Ovary (tissue), 9 donors: ENCODE results near the gene CRTC1. TPM values are rescaled to one million over a fixed set of nuclear protein-coding genes. Genes with fewer than 3 reads are reported as not detected.
A peak's percentile ranks its signal among the peaks of the same experiment; 100 is the strongest.

Source experiments
- DNase-seq, 5 donors: peaks; one replicate each; pipeline ENCODE4 v3.0.0-alpha.2; 2019 to 2020
- H3K27ac ChIP-seq, 2 donors: fragments of 200-600 bp; one replicate each; pipeline versions ENCODE4 v1.5.1 to v1.8.0; 2019 to 2022
- H3K27me3 ChIP-seq: fragments of 200-600 bp; one replicate; pipeline ENCODE4 v1.8.0; 2022
- H3K36me3 ChIP-seq: fragments of 200-600 bp; sonication (generic); one replicate; pipeline ENCODE4 v1.5.1; 2019
- H3K4me1 ChIP-seq: one replicate; pipeline ENCODE4 v1.8.1; 2013; ENCODE audit warnings: mild to moderate bottlenecking, moderate library complexity; ENCODE audit not compliant: insufficient read depth
- H3K4me3 ChIP-seq: fragments of 200-600 bp; sonication (generic); one replicate; pipeline ENCODE4 v1.5.1; 2017
- H3K9me3 ChIP-seq, 2 donors: fragments of 200-600 bp in 1 of 2; sonication (generic) in 1 of 2; one replicate each; pipeline versions ENCODE4 v1.5.1 to v1.8.1; 2013 to 2019; ENCODE audit warnings: mild to moderate bottlenecking in 1 of 2, moderate library complexity in 1 of 2
- CTCF ChIP-seq, 3 donors: fragments of 450-650 bp in 2 of 3; fragments of 200-600 bp in 1 of 3; IDR thresholded peaks; one replicate each; pipeline versions ENCODE4 v1.5.1 to v1.8.0; 2016 to 2022; ENCODE audit warnings: antibody characterized with exemption in 3 of 3, mild to moderate bottlenecking in 1 of 3
- EP300 ChIP-seq: sonication (generic); formaldehyde crosslinking; IDR thresholded peaks from one replicate; pipeline ENCODE4 v1.6.1; 2017; ENCODE audit warnings: antibody characterized with exemption
- POLR2A ChIP-seq: fragments of 450-650 bp; IDR thresholded peaks from one replicate; pipeline ENCODE4 v1.6.1; 2017; ENCODE audit warnings: antibody characterized with exemption, mild to moderate bottlenecking, moderate library complexity
- WGBS, 3 donors: extraction: QIAGEN DNeasy Blood & Tissue Kit in 1 of 3; methylation state at CpG; one replicate each; pipeline versions ENCODE4 v1.1.5 to v1.1.7; 2013 to 2017; 5-methylcytosine and 5-hydroxymethylcytosine counted together
- intact Hi-C, 4 donors: fragments of 100-400 bp; cut with DNase I; formaldehyde crosslinking; loops; one replicate each; pipeline versions ENCODE4 v1.11.0 to v1.15.1; 2022 to 2023
- polyA plus RNA-seq, 2 donors: library from polyadenylated mRNA; stranded (reverse); fragments of 200-250 nt in 1 of 2; fragments of 350-450 nt in 1 of 2; fragmentation: Illumina TruSeq in 1 of 2; extraction: RNeasy Lipid Tissue Mini Kit (QIAGEN cat#74804) in 1 of 2; gene quantifications; one replicate each; pipeline ENCODE4 v1.2.3, GENCODE V29; 2013 to 2014
- total RNA-seq, 7 donors: library from RNA; depleted of rRNA in 2 of 7; stranded (reverse); fragments of >200 nt in 2 of 7; fragmentation: NEBNext Ultra II Directional in 3 of 7; extraction: Animal tissue kit (Norgen Biotek cat#: 25700) in 3 of 7; gene quantifications; one replicate each; pipeline versions ENCODE4 v1.1.0 to v1.2.4, GENCODE V29; 2016 to 2023
- donor health status: DM: no; HTN: no; CAD: no; lungs with moderate emphysema.
- donor health status: DM: no; HTN: no; CAD: no.
- donor health status: Bipolar disorder and iron deficiency.
- donor health status: DM: yes; HTN: yes; CAD: no.
- donor health status: DM: no; HTN: no; CAD: no.
- donor health status: DM: yes; HTN: yes; CAD: no.

CRTC1 gene
- total and polyA plus RNA-seq, 9 donors, result 2.3 to 19.5 (median 12.9) TPM

GRCh38 chr19:18636183-18636968 lies 47.1 kb upstream of the CRTC1 start:
- peak overlapping the region; percentile 62 for H3K4me3 ChIP-seq
- no peak for TF ChIP-seq CTCF (IDR thresholded peaks at IDR 0.05)
- peak; percentile 20 for TF ChIP-seq POLR2A
- H3K27ac ChIP-seq, result peak overlapping the region in 1 of 2 donors; percentile 76
- H3K36me3 ChIP-seq, result no peaks in the 10 kb centered on the region
- peak; percentile 98 to 99 (median 99) for DNase-seq
- no peaks in the 10 kb centered on the region for H3K27me3 ChIP-seq
- no peaks in the 10 kb centered on the region for H3K9me3 ChIP-seq
- H3K4me1 ChIP-seq, result peaks cover 6% of the 10 kb centered on the region
- intact Hi-C loops, result no loop called here
- WGBS, 3 donors, result 1% methylated on average over 38 to 44 of the region's 44 CpGs

GRCh38 chr19:18636969-18637629 lies 46.4 kb upstream of the CRTC1 start, which contains the start of gene KLHL26:
Gene KLHL26 (plus strand): TSS chr19:18637028. CDS start chr19:18637055, 27 bp downstream.
- Histone ChIP-seq H3K4me1 (peaks cover 6% of the 10 kb centered on the region), H3K9me3 (no peaks in the 10 kb centered on the region), H3K36me3 (no peaks in the 10 kb centered on the region), H3K4me3 (peak within 1 kb of the TSS; percentile 62), H3K27ac (peak within 1 kb of the TSS; percentile 75 to 76), H3K27me3 (no peaks in the 10 kb centered on the region)
- TF ChIP-seq POLR2A (peak; percentile 74), CTCF (IDR thresholded peaks at IDR 0.05) (no peak)
- intact Hi-C loops, result no loop called here
- DNase-seq, result no peak
- 5 to 8% (median 6%) methylated on average over 27 to 47 of the region's 47 CpGs for WGBS, 3 donors

- no peaks in the 10 kb centered on the region for H3K36me3 ChIP-seq
- DNase-seq, result no peak
- intact Hi-C loops, result no loop called here
- peak overlapping the region; percentile 62 for H3K4me3 ChIP-seq
- 40 to 41% (median 40%) methylated on average over 3 of the region's 3 CpGs for WGBS, 3 donors
- H3K27me3 ChIP-seq, result no peaks in the 10 kb centered on the region
- H3K27ac ChIP-seq, result peak overlapping the region; percentile 75 to 76
- TF ChIP-seq EP300 (no peak), CTCF (IDR thresholded peaks at IDR 0.05) (no peak), POLR2A (no peak)
- H3K9me3 ChIP-seq, result no peaks in the 10 kb centered on the region
- peaks cover 6% of the 10 kb centered on the region for H3K4me1 ChIP-seq
Measured at GRCh38 chr19:18637673-18638630, 45.5 kb upstream of the CRTC1 start.

GRCh38 chr19:18639706-18640243 lies 43.7 kb upstream of the CRTC1 start:
- H3K9me3 ChIP-seq, result no peaks in the 10 kb centered on the region
- DNase-seq, result no peak
- H3K36me3 ChIP-seq, result no peaks in the 10 kb centered on the region
- TF ChIP-seq POLR2A (no peak), CTCF (IDR thresholded peaks at IDR 0.05) (no peak), EP300 (no peak)
- H3K4me3 ChIP-seq, result no peak overlapping the region
- peaks cover 6% of the 10 kb centered on the region for H3K4me1 ChIP-seq
- intact Hi-C loops, result no loop called here
- H3K27ac ChIP-seq, result no peak overlapping the region
- WGBS, 3 donors, result 65 to 73% (median 67%) methylated on average over 8 of the region's 8 CpGs
- H3K27me3 ChIP-seq, result no peaks in the 10 kb centered on the region
